ENCODE results near the gene RAB1B. TPM values are rescaled to one million over a fixed set of nuclear protein-coding genes. Genes with fewer than 3 reads are reported as not detected.
A peak's percentile ranks its signal among the peaks of the same experiment; 100 is the strongest.

Gene RAB1B
- total and polyA plus RNA-seq, 10 of the 15 experiments (the other 5 are each of a cell fraction or from before 2014, with no cell fraction given), result 10.4 to 193 (median 96.9) TPM

DNA sequence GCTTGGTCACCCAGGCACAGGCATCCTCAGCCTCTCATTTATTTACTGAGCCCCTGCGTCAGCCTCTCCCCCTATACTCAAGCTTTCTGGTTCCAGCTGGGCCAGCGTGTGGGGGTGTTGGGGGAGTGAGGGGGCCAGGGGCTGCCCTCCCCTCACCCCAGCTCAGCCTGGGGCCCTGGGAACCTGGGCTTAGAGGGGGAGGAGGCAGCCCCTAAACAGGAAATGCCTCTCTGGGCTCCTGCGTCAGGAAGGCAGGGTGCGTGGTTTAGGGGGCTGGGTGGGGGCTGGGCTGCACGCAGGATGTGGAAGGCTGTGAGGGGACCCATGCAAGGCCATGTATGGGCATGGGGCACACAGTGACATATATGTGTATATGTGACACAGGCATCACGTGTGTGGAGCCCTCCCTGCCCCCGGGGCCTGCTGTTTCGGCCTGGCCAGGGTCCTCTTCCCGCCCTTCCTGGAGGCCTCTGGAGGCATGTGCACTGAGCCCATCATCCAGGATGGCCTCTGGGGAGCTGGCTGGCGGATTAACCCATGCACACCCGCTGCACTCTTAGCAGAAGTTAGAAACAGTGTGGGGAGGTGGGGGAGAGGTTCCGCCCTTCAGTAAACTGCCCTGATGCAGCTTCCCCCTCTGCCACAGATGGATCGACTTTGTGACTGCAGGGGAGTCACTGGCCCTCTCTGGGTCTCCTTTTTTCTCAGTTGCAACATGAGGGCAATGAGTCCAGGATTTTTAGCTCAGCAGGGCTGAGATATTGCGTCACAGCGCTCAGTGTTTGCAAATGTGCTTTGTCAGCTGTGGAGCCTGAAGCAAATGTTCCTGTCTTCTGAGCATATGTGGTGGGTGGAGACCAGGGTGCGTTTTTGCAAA, 49.5 kb downstream of the RAB1B start (continued):
- TF ChIP-seq, protein P1, sequence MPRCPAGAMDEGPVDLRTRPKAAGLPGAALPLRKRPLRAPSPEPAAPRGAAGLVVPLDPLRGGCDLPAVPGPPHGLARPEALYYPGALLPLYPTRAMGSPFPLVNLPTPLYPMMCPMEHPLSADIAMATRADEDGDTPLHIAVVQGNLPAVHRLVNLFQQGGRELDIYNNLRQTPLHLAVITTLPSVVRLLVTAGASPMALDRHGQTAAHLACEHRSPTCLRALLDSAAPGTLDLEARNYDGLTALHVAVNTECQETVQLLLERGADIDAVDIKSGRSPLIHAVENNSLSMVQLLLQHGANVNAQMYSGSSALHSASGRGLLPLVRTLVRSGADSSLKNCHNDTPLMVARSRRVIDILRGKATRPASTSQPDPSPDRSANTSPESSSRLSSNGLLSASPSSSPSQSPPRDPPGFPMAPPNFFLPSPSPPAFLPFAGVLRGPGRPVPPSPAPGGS (IDR thresholded peaks at IDR 0.05; ENCODE audit: borderline replicate concordance, insufficient read depth, low read depth, low read length, poor library complexity, severe bottlenecking), result no peak
- TF ChIP-seq SUZ12 (IDR thresholded peaks at IDR 0.05; ENCODE audit: unreplicated experiment) (no peak), MEF2B (IDR thresholded peaks at IDR 0.05; ENCODE audit: partially characterized antibody, poor library complexity, severe bottlenecking) (peak; percentile 24), SIX5 (IDR thresholded peaks at IDR 0.05; ENCODE audit: low read depth, low read length, severe bottlenecking) (no peak), YY1 (IDR thresholded peaks at IDR 0.05; ENCODE audit: low read depth, low read length) (no peak), BHLHE40 (IDR thresholded peaks at IDR 0.05; ENCODE audit: borderline replicate concordance in 1 of 2, low read depth in 2 of 2, low read length in 1 of 2) (peak; percentile 12 to 60; a peak in 1 of 4 replicates), HDAC6 (IDR thresholded peaks at IDR 0.05; ENCODE audit: unreplicated experiment) (no peak), RAD51 (IDR thresholded peaks at IDR 0.05) (no peak), SREBF2 (IDR thresholded peaks at IDR 0.05; ENCODE audit: low read length) (no peak), SRF (IDR thresholded peaks at IDR 0.05; ENCODE audit: low read depth in 2 of 2, low read length in 2 of 2) (peak; percentile 95 to 97), ESRRA (IDR thresholded peaks at IDR 0.05; ENCODE audit: low read length) (no peak), ZNF207 (IDR thresholded peaks at IDR 0.05; ENCODE audit: borderline replicate concordance) (no peak), POLR2A (IDR thresholded peaks at IDR 0.05; ENCODE audit: low read depth, low read length) (no peak), PML (IDR thresholded peaks at IDR 0.05; ENCODE audit: low read length) (no peak), TAF1 (IDR thresholded peaks at IDR 0.05; ENCODE audit: borderline replicate concordance, low read depth, low read length) (no peak), EED (IDR thresholded peaks at IDR 0.05; ENCODE audit: low read depth) (no peak; the same call in 1 of the 2 replicates), SPI1 (IDR thresholded peaks at IDR 0.05; ENCODE audit: borderline replicate concordance, insufficient read depth, low read depth, low read length) (peak; percentile 40; the same call in 1 of the 2 replicates), KDM1A (IDR thresholded peaks at IDR 0.05; ENCODE audit: borderline replicate concordance) (no peak), ZBED1 (IDR thresholded peaks at IDR 0.05; ENCODE audit: borderline replicate concordance) (no peak), CREM (IDR thresholded peaks at IDR 0.05; ENCODE audit: low read depth) (0 out of 2 replicates have a peak, but pooled peaks have one; percentile 44)
- TF ChIP-seq, protein P2, sequence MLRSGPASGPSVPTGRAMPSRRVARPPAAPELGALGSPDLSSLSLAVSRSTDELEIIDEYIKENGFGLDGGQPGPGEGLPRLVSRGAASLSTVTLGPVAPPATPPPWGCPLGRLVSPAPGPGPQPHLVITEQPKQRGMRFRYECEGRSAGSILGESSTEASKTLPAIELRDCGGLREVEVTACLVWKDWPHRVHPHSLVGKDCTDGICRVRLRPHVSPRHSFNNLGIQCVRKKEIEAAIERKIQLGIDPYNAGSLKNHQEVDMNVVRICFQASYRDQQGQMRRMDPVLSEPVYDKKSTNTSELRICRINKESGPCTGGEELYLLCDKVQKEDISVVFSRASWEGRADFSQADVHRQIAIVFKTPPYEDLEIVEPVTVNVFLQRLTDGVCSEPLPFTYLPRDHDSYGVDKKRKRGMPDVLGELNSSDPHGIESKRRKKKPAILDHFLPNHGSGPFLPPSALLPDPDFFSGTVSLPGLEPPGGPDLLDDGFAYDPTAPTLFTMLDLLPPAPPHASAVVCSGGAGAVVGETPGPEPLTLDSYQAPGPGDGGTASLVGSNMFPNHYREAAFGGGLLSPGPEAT (IDR thresholded peaks at IDR 0.05; ENCODE audit: low read depth), result no peak
- TF ChIP-seq, protein P3, sequence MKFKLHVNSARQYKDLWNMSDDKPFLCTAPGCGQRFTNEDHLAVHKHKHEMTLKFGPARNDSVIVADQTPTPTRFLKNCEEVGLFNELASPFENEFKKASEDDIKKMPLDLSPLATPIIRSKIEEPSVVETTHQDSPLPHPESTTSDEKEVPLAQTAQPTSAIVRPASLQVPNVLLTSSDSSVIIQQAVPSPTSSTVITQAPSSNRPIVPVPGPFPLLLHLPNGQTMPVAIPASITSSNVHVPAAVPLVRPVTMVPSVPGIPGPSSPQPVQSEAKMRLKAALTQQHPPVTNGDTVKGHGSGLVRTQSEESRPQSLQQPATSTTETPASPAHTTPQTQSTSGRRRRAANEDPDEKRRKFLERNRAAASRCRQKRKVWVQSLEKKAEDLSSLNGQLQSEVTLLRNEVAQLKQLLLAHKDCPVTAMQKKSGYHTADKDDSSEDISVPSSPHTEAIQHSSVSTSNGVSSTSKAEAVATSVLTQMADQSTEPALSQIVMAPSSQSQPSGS (IDR thresholded peaks at IDR 0.05; ENCODE audit: low read length), result no peak
- TF ChIP-seq, protein P4, sequence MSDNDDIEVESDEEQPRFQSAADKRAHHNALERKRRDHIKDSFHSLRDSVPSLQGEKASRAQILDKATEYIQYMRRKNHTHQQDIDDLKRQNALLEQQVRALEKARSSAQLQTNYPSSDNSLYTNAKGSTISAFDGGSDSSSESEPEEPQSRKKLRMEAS (IDR thresholded peaks at IDR 0.05; ENCODE audit: low read depth, low read length), result no peak
- TF ChIP-seq, protein P5, sequence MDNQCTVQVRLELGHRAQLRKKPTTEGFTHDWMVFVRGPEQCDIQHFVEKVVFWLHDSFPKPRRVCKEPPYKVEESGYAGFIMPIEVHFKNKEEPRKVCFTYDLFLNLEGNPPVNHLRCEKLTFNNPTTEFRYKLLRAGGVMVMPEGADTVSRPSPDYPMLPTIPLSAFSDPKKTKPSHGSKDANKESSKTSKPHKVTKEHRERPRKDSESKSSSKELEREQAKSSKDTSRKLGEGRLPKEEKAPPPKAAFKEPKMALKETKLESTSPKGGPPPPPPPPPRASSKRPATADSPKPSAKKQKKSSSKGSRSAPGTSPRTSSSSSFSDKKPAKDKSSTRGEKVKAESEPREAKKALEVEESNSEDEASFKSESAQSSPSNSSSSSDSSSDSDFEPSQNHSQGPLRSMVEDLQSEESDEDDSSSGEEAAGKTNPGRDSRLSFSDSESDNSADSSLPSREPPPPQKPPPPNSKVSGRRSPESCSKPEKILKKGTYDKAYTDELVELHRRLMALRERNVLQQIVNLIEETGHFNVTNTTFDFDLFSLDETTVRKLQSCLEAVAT (IDR thresholded peaks at IDR 0.05), result no peak
